Hindlimb muscle (tissue), 1 donor: ENCODE data around the gene PLS1. TPM values are rescaled to one million over a fixed set of nuclear protein-coding genes. Genes with fewer than 3 reads are reported as not detected.
"Not testable (repeated sequence)": the region's sequence is repeated elsewhere in the genome, so short reads cannot be mapped to it uniquely, and the experiment has no call there.

Experiments
- DNase-seq: peaks from one replicate; pipeline ENCODE4 v3.0.0-alpha.2; 2013
- polyA plus RNA-seq: library from polyadenylated mRNA; unstranded; fragments of 120-200 nt; gene quantifications from one replicate; pipeline ENCODE4 v1.2.1, GENCODE V29; 2013; ENCODE audit not compliant: insufficient read length

The PLS1 gene
- polyA plus RNA-seq, 1 donor, result 0.79 TPM

DNA sequence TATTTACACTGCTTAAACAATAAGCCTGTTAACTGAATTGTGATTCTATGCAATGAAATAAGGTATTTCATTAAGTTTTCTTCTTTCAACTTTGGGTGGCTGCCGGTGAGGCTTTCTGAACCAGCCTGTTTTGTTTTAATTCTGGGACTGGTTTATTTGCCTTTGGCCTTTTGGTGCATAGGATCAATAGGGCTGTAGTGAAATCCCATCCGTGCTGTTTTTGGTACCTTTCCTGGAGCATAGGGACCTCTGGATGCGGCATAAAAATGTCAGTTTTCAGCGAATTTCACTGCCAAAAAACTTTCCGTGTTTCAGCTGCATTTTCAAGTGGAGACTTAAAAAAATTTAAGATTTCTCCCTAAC is 514 bp downstream of the PLS1 start:
- no peak for DNase-seq

DNA sequence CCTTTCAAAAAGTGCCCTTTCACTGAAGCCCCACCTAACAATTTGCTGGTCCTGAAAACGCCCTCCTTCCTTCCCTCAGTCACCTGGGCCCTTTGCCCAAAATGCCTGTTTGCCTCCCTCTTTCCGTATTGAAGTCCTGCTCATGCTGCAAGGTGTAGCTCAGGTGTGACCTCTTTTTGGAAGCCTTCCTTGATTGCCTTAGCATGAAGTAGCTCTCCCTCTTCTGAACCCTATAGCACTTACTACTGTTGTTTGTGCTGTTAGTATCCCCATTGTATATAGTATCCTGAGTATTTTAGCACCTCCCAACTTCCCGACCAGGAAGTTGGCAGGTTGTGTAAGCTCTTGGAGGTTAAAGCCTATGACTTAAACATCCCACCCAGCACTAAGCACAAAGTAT is 1.7 kb downstream of the PLS1 start:
- DNase-seq, result no peak

DNA sequence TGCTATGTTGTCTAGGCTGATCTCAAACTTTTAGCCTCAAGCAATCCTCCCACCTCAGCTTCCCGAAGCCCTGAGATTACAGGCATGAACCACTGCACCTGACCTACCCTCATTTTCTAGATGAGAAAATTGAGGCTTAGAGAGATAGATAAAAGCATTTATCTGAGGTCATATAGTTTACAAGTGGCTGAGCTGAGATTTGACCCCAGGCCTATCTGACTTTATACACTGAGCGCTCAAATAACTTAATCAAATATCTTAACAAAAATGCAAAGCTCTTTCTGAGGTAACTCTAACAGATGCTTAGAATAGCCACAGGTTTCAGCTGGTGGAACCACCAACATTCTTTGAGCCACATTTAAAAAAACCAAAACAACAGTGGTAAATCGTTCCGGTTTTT is 5.5 kb downstream of the PLS1 start:
- DNase-seq, result no peak

DNA sequence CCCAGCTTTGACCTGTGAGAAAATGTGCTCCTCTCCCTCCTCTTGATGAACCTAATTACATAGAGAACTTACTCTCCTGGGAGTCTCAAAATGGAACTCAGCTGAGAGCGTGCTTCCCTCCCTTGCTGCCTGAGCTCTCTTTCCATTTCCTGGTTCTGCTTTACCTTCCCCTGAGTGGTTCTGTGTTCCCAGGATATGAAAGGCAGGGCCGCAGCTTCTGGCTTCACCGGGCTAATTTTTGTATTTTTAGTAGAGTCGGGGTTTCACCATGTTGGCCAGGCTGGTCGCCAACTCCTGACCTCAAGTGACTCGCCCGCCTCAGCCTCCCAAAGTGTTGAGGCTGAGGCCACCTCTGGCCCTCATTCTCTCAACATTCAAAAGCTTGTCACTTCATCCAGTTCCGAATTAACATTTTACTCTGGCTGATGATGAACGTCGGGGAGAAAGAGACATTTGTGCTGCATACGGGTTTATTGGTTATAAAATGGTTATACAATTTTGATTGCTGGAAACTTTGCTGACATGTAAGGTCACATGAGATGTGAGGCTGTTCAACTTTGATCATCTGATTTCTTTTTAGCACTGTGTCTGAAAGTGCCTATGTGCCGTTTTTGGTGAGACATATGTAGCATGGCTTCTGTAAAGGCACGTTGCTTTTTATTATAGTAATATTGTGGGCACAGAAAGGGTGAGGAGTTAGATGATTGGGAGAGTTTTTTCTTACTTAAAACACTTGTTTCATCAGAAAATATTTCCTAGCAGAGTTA is 6.6 kb downstream of the PLS1 start:
- DNase-seq, result no peak

DNA sequence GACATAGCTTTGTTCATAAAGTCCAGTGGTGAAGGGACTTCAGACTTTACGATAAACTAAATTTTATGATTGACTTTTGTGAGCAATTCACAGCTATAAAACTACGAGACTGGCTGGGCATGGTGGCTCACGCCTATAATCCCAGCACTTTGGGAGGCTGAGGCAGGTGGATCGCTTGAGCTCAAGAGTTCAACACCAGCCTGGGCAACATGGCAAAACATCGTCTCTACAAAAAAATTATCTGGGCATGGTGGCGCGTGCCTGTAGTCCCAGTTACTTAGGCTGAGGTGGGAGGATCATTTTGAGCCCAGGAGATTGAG is 7.2 kb downstream of the PLS1 start:
- not testable (repeated sequence) for DNase-seq

DNA sequence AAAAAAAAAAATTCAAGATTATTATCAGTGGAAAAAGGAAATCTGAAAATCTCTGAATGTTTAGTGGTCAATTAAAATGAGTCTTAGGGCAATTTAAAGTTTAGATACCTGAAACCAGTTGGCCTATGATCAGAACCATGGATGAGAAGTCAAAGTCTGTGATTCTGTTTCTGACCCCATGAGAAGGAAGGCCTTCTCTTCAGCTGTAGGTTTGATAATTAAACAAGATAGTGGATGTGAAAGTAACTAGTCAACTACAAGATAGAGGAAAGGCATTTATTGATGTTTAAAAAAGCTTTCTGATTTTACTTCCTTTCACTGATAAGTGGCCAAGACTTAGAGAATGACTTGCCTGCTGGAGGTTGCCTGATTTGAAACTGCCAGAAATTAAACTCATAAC is 8.7 kb downstream of the PLS1 start:
- DNase-seq, result no peak

DNA sequence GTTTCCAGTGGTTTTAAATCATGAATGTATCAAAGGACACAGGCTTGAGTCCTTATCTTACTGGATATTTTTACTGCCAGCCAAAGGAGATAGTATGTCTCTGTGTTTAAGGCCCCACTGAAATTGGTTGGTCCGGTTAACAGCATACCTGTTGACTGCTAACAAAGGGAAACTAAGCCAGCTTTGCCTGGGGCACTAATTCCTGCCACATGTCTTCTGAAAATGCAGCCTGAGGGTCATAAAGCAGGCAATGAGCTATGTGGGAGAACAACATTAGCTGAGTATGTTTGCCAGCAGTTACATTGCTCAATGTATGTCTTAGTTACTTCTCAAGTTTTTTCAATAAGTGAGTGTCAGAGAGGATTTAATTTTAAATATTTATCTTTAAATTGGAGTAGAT is 12.4 kb downstream of the PLS1 start:
- DNase-seq, result no peak

DNA sequence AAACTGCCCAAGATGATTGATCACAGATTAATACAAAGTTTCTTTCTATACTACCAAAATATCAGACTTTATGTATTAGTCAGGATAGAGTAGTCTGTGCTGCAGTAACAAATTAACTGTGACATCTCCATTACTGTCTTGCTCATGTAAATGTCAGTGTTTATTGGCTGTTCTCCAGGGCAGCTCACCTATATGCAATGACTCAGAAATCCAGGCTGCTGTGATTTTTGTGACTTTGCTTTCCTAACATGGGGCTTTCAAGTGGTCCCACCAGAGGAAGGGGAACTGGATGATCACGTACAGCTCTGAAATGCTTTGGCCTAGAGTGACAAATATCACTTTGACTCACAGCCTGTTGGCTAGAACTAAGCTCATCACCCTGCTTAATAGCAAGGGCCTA is 12.9 kb downstream of the PLS1 start:
- no peak for DNase-seq

DNA sequence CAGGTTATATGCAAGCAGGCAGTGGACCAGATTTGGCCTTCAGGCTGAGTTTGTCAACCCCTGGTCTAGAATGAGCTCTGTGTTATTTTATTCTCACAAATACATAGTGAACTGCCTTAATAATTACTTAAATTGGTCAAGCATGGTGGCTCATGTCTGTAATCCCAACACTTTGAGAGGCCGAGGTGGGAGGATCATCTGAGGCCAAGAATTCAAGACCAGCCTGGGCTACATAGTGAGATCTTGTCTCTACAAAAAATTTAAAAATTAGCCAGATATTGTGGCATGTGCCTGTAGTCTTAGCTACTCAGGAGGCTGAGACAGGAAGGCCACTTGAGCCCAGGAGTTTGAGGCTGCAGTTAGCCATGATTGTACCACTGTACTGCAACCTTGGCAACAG is 15.0 kb downstream of the PLS1 start:
- no peak for DNase-seq

DNA sequence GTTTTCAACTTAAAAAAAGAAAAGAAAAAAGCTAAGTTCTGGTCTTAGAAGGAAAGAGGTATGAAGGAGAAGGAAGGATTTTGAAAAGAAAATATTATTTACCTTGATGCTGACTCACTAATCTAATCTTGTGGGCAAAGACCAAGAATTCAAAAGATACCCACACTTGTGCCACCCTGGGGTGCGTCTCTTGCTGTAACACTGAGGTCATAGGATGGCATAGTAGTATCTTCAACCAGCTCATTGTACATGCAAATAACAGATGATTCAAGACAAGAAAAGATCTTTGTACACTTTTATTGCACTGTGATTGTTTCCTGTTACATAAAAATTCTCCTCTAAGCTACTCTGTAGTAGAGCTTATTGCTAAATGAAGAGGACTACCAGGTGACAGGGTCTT is 17.3 kb downstream of the PLS1 start:
- no peak for DNase-seq

DNA sequence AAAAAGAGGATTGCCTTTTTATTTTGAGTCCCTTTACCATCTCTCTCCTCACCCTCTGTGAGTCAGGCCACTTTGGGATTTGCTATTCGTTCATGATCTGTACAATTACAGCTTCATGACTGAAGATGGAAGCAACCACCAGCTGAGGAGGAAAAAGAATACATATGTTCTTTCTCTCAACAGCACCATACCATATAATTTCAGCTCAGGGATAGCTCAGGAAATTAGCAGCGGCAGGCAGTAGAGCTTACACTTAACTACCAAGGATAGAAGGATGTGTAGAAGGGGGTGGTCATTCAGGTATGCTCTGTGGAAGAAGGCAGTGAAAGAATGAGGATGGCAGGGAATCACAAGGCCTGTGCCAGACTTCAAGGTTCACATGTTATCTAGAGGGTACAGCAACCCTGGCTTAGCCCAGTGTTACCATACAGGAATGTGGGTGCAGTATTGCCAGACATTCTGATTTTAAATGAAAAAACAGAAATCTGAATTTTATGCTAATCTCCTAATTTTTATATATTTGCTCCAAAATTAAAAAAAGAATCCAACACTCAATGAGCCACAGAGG is 17.9 kb downstream of the PLS1 start:
- DNase-seq, result no peak

DNA sequence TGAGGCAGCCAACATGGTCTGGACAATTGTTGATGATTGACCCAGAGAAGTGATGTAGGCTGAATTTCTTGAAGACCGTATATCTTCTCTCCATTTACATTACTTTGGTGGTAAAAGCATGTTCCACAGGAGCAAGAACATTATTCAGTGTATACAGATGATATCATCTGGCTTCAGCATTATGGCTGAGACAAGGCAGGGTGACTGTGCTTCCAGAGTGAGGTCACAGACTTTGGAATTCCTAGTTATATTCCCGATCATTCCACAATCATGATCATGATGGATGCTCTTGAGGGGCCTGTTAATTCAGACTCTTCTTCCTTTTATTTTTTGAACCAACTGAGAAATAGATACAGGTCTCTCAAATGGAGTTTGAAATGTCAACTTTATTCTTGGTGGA is 19.0 kb downstream of the PLS1 start:
- DNase-seq, result no peak

DNA sequence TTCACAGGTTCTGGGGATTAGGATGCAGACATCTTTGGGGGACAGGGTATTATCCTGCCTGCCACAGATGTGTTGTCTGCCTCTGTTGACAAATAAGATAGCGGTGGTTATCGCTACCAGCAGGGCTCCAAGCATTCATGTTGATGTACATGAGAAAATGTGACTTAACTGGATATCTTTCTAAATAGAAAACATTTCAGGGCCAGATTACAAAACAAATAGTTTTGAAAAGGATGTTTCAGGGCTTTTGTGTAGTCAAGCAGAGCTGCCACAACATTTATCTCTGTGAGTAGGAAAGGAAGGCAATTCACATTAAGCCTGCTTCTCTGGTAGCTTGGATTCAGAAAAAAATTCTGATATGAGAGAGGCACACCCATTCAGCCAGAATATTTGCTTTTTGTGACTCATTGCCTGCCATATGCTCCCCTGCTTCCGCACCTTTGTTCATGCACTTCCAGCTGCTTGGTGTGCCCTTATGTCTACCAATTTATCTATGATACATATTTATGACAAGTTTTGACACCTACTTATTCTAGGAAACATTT is 22.8 kb downstream of the PLS1 start:
- DNase-seq, result no peak

DNA sequence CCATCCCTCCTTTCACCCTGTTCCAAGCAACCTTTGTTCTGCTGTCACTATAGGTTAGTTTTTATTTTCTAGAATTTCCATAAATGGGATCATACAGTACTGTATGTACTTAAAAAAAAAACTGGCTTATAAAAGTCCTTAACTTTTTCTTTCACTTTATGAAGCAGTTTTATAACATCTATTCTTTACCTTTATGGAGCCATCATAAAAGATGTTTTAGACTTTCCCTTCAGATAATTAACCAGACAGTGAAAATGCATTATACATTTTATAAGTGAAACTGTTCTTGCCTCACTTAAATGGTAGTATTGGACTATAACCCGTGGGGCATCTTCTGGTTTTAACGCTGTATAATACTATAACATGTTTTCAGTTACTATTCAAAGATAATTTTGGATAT is 26.2 kb downstream of the PLS1 start:
- no peak for DNase-seq

DNA sequence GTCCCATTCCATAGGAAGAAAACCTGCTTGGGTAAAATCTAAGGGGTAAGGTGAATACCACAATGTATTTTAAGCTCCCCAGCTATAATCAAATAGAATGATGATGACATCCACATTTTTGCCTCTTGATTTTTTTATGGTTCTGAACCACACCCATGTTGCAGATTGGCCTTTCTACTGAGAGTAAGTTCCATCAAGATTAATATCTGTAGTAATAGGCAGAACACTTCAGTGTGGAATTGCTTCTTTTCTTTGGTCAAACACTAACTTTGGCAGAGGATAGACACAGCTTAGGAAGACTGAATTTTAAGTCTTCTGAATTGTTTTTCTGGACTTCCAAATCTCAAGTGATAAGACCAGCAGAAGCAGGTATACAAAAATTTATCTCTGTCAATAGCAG is 27.0 kb downstream of the PLS1 start:
- no peak for DNase-seq

DNA sequence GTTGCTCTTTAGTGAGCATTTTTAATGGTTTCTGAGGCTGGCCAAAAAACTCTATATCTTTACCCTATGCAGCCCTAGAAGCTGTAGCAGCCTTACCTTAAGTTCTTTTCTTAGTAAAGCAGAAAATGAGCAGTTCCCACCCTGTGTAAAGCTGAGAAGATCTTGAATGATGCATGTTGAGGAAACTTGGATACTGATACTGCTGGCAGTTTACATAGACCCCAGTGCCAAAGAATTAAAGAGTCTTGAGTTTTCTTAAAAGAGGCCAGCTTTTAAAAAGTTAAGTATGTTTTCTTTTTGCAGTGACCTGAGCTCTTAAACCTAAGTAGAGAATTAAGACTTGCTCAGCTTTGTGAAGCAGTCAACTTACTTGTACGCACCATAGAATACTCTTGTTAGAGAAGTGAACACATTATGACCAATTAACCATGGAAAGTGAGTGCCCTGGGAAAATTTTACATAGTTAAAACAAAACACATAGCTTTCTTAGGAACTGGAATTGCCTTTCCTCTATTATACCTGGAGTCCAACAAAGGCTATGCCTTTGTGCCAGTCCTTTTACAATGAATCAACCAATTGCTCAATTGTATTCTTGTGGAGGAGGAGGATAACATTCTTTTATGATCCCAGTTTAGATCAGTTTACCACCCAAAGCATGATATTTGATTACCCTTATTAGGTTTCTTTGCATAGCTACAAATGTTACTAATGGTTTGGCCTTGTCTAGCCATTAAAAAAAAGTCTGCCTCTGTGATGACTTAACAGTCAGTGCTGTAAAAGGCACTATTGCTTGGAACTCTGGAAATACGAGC is 28.4 kb downstream of the PLS1 start:
- no peak for DNase-seq

DNA sequence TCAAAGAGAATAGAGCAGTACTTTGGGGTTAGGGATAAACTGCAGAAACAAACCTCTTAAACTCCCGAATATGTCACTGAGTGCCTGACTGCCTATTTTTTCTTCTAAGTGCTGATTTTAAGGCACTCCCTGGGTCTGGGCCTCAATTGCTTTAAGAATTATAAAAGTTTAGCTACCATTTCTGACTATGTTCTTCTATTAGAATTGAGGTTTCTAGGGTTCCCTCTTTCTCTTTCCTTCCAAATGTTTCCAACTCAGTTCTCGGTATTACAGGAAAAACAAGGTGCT is 28.9 kb downstream of the PLS1 start:
- no peak for DNase-seq

DNA sequence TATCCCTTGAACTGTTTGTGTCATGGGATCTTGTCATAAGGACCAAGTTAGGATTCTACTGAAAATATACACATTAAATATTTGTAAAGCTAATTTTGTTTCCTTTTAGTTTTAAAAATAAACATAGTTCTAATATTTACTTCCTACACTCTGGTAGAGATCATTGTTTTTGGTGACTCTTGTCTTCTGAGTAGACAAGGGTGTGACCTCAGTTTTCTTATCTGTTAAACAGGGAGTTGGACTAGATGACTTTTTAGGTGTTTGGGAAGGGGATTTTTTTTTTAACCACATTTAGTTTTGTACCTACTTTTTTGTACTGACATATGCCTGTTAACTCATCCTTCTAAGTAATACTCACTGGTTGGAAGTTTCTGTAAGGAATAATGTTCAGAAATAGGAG is 30.8 kb downstream of the PLS1 start:
- DNase-seq, result no peak

DNA sequence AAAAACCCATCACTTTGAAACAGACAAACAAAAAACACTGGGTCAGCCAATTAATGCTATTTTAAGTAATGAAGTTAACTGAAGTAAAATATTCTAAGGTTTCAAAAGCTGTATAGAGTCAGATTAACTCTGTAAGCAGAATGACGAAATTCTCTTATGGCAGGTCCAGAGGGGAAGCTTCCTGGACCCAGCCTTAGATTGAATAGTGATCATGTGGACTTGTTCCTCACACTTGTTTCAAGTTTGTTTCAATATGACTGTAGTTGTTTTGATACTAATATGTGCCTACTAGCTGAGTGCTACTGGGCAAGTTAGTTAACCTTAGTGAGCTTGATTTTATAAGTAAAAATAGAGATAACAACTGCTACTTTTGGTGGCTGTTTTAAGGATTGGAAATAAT is 32.6 kb downstream of the PLS1 start:
- DNase-seq, result no peak

DNA sequence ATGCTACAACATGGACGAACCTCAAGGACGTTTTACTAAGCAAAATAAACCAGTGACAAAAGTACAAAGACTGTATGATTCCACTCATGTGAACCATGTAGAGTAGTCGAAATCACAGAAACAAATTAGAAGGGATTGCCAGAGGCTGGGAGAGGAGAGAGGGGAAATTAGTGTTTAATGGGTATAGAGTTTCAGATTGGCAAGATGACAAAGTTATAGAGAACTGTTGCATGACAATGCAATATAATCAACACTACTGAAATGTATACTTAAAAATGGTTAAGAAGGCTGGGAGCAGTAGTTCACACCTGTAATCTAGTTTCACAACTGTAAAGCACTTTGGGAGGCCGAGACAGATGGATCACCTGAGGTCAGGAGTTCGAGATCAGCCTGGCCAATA is 36.9 kb downstream of the PLS1 start:
- DNase-seq, result no peak

DNA sequence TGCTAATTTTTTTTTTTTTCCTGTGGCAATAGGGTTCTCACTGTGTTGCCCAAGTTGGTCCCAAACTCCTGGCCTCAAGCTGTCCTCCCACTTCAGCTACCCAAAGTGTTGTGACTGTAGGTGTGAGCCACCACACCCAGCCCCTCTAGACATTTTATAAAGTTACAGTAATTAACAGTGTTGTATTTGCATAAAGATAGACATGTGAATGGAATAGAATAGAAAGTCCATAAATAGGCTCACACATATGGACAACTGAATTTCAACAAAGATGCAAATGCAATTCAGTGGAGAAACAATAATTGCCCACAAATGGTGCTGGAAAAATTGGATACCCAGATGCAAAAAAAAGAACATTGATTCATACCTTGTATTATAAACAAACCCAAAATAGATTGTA is 39.9 kb downstream of the PLS1 start:
- no peak for DNase-seq

DNA sequence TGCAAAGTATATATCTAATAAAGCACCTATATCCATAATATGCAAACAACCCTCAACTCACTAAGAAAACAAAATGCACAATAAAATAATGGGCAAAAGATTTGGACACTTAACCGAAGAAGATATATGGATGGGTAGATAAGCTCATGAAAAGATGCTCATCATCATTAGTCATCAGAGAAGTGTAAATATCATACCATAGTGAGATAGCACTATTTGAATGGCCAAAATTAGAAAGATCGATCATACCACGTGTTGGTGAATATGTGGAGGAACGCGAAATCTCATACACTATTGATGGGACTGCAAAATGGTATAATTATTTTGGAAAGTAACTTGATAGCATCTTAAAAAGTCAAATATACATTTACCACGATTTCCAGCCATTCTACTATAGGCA is 40.5 kb downstream of the PLS1 start:
- DNase-seq, result no peak

DNA sequence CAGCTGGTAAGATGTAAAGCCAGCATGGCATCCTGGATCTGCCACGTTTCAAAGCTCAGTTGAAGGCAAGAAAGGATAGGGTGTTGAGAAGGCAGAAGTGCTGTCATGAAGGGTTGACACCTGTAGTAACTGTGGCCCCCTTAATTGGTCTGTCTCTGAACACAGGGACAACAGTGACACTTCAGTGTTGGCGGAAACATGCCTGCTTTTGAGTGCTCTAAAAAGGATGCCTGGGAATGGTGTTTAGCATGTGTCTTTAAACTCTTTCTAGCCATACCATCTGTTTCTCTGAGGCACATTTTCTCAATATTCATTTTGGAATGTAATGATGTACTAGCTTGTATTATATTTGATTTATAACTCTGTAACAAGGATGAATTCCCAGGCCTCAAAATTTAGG is 42.1 kb downstream of the PLS1 start:
- no peak for DNase-seq

DNA sequence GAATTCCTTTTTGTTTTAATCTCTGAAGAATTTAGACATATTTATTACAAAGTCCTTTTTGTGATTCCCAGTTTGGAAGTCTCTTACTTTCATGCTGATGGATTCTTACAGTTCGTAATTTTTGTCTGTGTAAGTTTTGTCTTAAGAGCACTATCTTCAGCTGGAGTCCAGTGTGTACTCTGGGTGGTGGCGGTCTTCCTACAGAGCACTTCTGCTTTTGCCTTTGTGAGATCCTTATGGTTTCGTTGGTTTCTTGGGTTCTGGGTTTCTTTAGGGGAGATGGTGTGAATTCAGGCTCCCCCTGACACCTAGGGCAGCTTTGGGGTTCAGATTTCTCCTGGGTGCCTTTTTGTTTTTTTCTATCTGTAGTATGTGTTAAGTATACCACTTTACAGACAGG is 45.3 kb downstream of the PLS1 start:
- no peak for DNase-seq
